Measurements from ENCODE around the gene MRPL53.

DNA sequence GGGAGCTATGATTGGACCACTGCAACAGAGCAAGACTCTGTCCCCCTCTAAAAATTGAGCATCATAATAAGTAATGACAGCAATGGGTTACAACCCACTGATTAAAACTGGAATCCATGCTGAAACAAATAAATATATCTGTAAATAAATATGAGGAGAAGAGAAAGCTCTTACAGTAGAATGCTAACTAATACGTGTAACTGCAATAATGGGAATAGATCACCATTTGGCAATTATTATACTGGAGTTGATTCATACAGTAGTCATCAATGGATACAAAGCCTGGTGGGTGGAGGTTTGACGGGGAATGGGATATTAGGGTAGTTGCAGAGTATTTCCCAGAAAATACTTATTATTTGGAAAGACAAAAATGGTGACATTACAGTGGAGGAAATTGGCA is 23.7 kb downstream of the MRPL53 start:
- no peak for TF ChIP-seq EZH2phosphoT487 (IDR thresholded peaks at IDR 0.05; ENCODE audit: borderline replicate concordance)
- no peak for TF ChIP-seq EZH2 (IDR thresholded peaks at IDR 0.05)
- TF ChIP-seq, protein P1, sequence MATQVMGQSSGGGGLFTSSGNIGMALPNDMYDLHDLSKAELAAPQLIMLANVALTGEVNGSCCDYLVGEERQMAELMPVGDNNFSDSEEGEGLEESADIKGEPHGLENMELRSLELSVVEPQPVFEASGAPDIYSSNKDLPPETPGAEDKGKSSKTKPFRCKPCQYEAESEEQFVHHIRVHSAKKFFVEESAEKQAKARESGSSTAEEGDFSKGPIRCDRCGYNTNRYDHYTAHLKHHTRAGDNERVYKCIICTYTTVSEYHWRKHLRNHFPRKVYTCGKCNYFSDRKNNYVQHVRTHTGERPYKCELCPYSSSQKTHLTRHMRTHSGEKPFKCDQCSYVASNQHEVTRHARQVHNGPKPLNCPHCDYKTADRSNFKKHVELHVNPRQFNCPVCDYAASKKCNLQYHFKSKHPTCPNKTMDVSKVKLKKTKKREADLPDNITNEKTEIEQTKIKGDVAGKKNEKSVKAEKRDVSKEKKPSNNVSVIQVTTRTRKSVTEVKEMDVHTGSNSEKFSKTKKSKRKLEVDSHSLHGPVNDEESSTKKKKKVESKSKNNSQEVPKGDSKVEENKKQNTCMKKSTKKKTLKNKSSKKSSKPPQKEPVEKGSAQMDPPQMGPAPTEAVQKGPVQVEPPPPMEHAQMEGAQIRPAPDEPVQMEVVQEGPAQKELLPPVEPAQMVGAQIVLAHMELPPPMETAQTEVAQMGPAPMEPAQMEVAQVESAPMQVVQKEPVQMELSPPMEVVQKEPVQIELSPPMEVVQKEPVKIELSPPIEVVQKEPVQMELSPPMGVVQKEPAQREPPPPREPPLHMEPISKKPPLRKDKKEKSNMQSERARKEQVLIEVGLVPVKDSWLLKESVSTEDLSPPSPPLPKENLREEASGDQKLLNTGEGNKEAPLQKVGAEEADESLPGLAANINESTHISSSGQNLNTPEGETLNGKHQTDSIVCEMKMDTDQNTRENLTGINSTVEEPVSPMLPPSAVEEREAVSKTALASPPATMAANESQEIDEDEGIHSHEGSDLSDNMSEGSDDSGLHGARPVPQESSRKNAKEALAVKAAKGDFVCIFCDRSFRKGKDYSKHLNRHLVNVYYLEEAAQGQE (IDR thresholded peaks at IDR 0.05; ENCODE audit: low read depth) = no peak
- TF ChIP-seq, protein P2, sequence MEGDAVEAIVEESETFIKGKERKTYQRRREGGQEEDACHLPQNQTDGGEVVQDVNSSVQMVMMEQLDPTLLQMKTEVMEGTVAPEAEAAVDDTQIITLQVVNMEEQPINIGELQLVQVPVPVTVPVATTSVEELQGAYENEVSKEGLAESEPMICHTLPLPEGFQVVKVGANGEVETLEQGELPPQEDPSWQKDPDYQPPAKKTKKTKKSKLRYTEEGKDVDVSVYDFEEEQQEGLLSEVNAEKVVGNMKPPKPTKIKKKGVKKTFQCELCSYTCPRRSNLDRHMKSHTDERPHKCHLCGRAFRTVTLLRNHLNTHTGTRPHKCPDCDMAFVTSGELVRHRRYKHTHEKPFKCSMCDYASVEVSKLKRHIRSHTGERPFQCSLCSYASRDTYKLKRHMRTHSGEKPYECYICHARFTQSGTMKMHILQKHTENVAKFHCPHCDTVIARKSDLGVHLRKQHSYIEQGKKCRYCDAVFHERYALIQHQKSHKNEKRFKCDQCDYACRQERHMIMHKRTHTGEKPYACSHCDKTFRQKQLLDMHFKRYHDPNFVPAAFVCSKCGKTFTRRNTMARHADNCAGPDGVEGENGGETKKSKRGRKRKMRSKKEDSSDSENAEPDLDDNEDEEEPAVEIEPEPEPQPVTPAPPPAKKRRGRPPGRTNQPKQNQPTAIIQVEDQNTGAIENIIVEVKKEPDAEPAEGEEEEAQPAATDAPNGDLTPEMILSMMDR (IDR thresholded peaks at IDR 0.05 in 2 of 3, conservative IDR thresholded peaks at IDR 0.05 in 1 of 3; ENCODE audit: borderline replicate concordance in 1 of 3, insufficient read depth in 1 of 3, low read depth in 2 of 3, low read length in 2 of 3) = no peak
- no peak for TF ChIP-seq TCF7L2 (IDR thresholded peaks at IDR 0.05; ENCODE audit: borderline replicate concordance, extremely low read depth, insufficient read depth, insufficient read length)
- no peak for TF ChIP-seq CBX3 (IDR thresholded peaks at IDR 0.05; ENCODE audit: low read depth)
- no peak for TF ChIP-seq SRF (IDR thresholded peaks at IDR 0.05; ENCODE audit: low read depth)
- TF ChIP-seq, protein P3, sequence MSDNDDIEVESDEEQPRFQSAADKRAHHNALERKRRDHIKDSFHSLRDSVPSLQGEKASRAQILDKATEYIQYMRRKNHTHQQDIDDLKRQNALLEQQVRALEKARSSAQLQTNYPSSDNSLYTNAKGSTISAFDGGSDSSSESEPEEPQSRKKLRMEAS (IDR thresholded peaks at IDR 0.05) = no peak
